ENCODE results near the gene CUX1.
"Not testable (repeated sequence)": the region's sequence is repeated elsewhere in the genome, so short reads cannot be mapped to it uniquely, and the experiment has no call there.

Gene CUX1

GRCh38 chr7:101828301-101829020 is 11.0 kb downstream of the CUX1 start:
- DNase-seq: no peak

GRCh38 chr7:101829374-101829773 is 11.9 kb downstream of the CUX1 start:
- no peak for DNase-seq

GRCh38 chr7:101829821-101830220 is 12.4 kb downstream of the CUX1 start:
- DNase-seq: no peak

GRCh38 chr7:101831396-101831795 is 14.0 kb downstream of the CUX1 start:
- not testable (repeated sequence) for DNase-seq

- no peak for DNase-seq
These were observed 14.8 kb downstream of the CUX1 start for GRCh38 chr7:101832205-101832631.

GRCh38 chr7:101832685-101833375 is 15.4 kb downstream of the CUX1 start:
- no peak for DNase-seq

GRCh38 chr7:101833799-101834198 is 16.4 kb downstream of the CUX1 start:
- no peak for DNase-seq

- no peak for DNase-seq
These were observed 17.7 kb downstream of the CUX1 start for GRCh38 chr7:101835136-101835535.

- not testable (repeated sequence) for DNase-seq
These were observed 20.0 kb downstream of the CUX1 start for GRCh38 chr7:101837433-101837832.

- DNase-seq: no peak
These were observed 21.5 kb downstream of the CUX1 start for GRCh38 chr7:101838837-101839483.

GRCh38 chr7:101841328-101841727 is 23.9 kb downstream of the CUX1 start:
- no peak for DNase-seq

GRCh38 chr7:101843293-101844271 is 26.2 kb downstream of the CUX1 start:
- no peak for DNase-seq

- DNase-seq: no peak
These were observed 28.5 kb downstream of the CUX1 start for GRCh38 chr7:101845974-101846373.

- no peak for DNase-seq
These were observed 29.5 kb downstream of the CUX1 start for GRCh38 chr7:101846800-101847538.

GRCh38 chr7:101848208-101848951 is 31.0 kb downstream of the CUX1 start:
- DNase-seq: no peak

- not testable (repeated sequence) for DNase-seq
These were observed 31.9 kb downstream of the CUX1 start for GRCh38 chr7:101849314-101849713.

- DNase-seq: not testable (repeated sequence)
These were observed 34.9 kb downstream of the CUX1 start for GRCh38 chr7:101852364-101852763.

- no peak for DNase-seq
These were observed 36.3 kb downstream of the CUX1 start for GRCh38 chr7:101853684-101854083.

- DNase-seq: no peak
These were observed 36.8 kb downstream of the CUX1 start for GRCh38 chr7:101854084-101854865.

Measured in NCI-H526 treated with DMSO at 0.1 percent for 48 hours (cell line).